Measurements from ENCODE around the gene OTUB1. TPM values are rescaled to one million over a fixed set of nuclear protein-coding genes. Genes with fewer than 3 reads are reported as not detected.
"Not testable (repeated sequence)": the region's sequence is repeated elsewhere in the genome, so short reads cannot be mapped to it uniquely, and the experiment has no call there.

OTUB1 gene
- total RNA-seq, 1 donor from 2014 or later: 51.1 TPM

- FAIRE-seq (no peak), DNase-seq (ENCODE audit: low read depth) (no peak)
- no peak for TF ChIP-seq CTCF (IDR thresholded peaks at IDR 0.05; ENCODE audit: insufficient read depth, low read length, severe bottlenecking)
- H3K4me3 ChIP-seq (ENCODE audit: low read depth, low read length): no peak overlapping the region
- no peaks in the 10 kb centered on the region for H3K36me3 ChIP-seq (ENCODE audit: control insufficient read depth, insufficient read depth, low read length)
- peaks cover 1% of the 10 kb centered on the region for H3K27me3 ChIP-seq (ENCODE audit: control insufficient read depth, insufficient read depth, low read length)
Observed at GRCh38 chr11:64043545-64043944, 57.3 kb downstream of the OTUB1 start.

GRCh38 chr11:64044730-64045393 lies 58.6 kb downstream of the OTUB1 start:
- no peak for TF ChIP-seq CTCF (IDR thresholded peaks at IDR 0.05; ENCODE audit: insufficient read depth, low read length, severe bottlenecking)

GRCh38 chr11:64045700-64046099 lies 59.5 kb downstream of the OTUB1 start:
- no peak for TF ChIP-seq CTCF (IDR thresholded peaks at IDR 0.05; ENCODE audit: insufficient read depth, low read length, severe bottlenecking)
- DNase-seq (ENCODE audit: low read depth): no peak
- H3K36me3 ChIP-seq (ENCODE audit: control insufficient read depth, insufficient read depth, low read length): no peaks in the 10 kb centered on the region
- H3K4me3 ChIP-seq (ENCODE audit: low read depth, low read length): no peak overlapping the region
- peaks cover 1% of the 10 kb centered on the region for H3K27me3 ChIP-seq (ENCODE audit: control insufficient read depth, insufficient read depth, low read length)
- FAIRE-seq: no peak

More at GRCh38 chr11:64044730-64045393, 58.6 kb downstream of the OTUB1 start:
- Histone ChIP-seq H3K27me3 (ENCODE audit: control insufficient read depth, insufficient read depth, low read length) (peaks cover 1% of the 10 kb centered on the region), H3K4me3 (ENCODE audit: low read depth, low read length) (no peak overlapping the region), H3K36me3 (ENCODE audit: control insufficient read depth, insufficient read depth, low read length) (no peaks in the 10 kb centered on the region)
- no peak for DNase-seq (ENCODE audit: low read depth)
- FAIRE-seq: peak; percentile 7

GRCh38 chr11:64047373-64047772 lies 61.1 kb downstream of the OTUB1 start:
- FAIRE-seq: not testable (repeated sequence)

More at GRCh38 chr11:64047373-64047772, 61.1 kb downstream of the OTUB1 start:
- DNase-seq (ENCODE audit: low read depth); H3K27me3 ChIP-seq (ENCODE audit: control insufficient read depth, insufficient read depth, low read length); H3K4me3 ChIP-seq (ENCODE audit: low read depth, low read length); H3K36me3 ChIP-seq (ENCODE audit: control insufficient read depth, insufficient read depth, low read length): not testable (repeated sequence)

Other genes starting within 250 kb of the OTUB1 start
- gene ZFTA, start 217.7 kb upstream of the OTUB1 start, total RNA-seq: 2.4 and 2.9 TPM in 2 replicates
- gene SPINDOC, start 173.0 kb upstream of the OTUB1 start, total RNA-seq: 3.4 and 6.7 TPM in 2 replicates
- 10.5 and 21.0 TPM in 2 replicates for gene MARK2, start 147.3 kb upstream of the OTUB1 start, total RNA-seq
- gene RCOR2, start 69.3 kb upstream of the OTUB1 start, total RNA-seq: 1.2 and 2.4 TPM in 2 replicates
- 4.5 and 7.4 TPM in 2 replicates for gene NAA40, start 47.4 kb upstream of the OTUB1 start, total RNA-seq
- gene COX8A, start 11.8 kb upstream of the OTUB1 start, total RNA-seq: 266 and 382 TPM in 2 replicates
- 0.26 and 1.5 TPM in 2 replicates for gene FLRT1, start 49.5 kb downstream of the OTUB1 start, total RNA-seq
- gene MACROD1, start 179.7 kb downstream of the OTUB1 start, total RNA-seq: 17.9 and 21.4 TPM in 2 replicates
- 102 and 103 TPM in 2 replicates for gene STIP1, start 199.7 kb downstream of the OTUB1 start, total RNA-seq
- 0.51 and 0.53 TPM in 2 replicates for gene FERMT3, start 220.3 kb downstream of the OTUB1 start, total RNA-seq
- gene TRPT1, start 239.7 kb downstream of the OTUB1 start, total RNA-seq: 17.9 and 24.5 TPM in 2 replicates
- gene NUDT22, start 239.8 kb downstream of the OTUB1 start, total RNA-seq: 57.9 and 75.0 TPM in 2 replicates
- gene DNAJC4, start 244.1 kb downstream of the OTUB1 start, total RNA-seq: 3.4 and 10.1 TPM in 2 replicates
- gene VEGFB, start 248.1 kb downstream of the OTUB1 start, total RNA-seq: 6.7 and 12.4 TPM in 2 replicates